AG09309 (cell line): ENCODE results near the gene PRAF2.
A peak's percentile ranks its signal among the peaks of the same experiment; 100 is the strongest.

Experiments used
- DNase-seq: peaks from one replicate; pipeline ENCODE4 v3.0.0-alpha.2; 2010; ENCODE audit warnings: low read depth
- H3K4me3 ChIP-seq: 2 replicates; pipeline ENCODE4 v1.5.1; 2011; ENCODE audit warnings: mild to moderate bottlenecking, low read depth, low read length, moderate library complexity; ENCODE audit not compliant: control insufficient read depth
- CTCF ChIP-seq: IDR thresholded peaks from 2 replicates; pipeline ENCODE4 v1.5.1; 2011; ENCODE audit warnings: mild to moderate bottlenecking, low read depth, low read length, inconsistent platforms; ENCODE audit not compliant: insufficient read depth, control insufficient read depth; ENCODE audit errors: missing control alignments

PRAF2 gene

DNA sequence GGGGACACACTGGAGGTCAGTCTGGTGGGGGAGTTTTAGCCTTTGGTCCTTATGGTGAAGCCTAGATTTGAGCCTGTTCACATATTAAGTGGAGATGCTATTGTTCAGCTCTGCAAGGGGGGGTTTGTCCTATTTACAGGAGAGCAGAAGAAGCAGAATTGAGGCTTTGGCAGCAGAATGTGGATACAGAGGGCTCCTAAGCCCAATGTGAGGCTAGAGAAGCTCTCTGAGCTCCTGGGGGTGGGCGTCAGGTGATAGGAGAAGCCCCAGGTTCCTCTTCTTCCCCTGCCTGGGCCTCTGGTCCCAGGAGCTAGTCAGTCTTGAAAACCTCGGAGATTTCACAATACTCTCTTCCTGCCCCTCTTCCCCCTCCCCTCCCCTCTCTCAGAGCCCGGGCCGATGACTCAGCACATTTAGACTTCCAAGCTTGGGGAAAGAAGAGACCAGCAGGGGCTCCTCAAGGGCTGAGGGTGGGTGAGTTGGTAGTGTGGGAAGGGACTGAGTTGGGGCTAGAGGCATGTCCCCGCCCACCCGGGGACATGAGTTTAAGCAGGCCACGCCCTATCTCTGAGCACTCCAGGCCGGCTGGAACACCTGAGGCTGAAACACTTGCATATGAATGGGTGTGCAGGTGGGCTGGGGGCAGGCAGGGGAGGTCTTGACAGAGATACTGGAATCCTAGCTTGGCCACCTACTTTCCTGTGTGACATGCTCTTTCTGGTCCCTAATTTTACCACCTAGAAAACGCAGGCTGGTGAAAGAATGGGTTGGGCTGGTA is 34.0 kb downstream of the PRAF2 start:
- peak; percentile 10 for TF ChIP-seq CTCF
- peak overlapping the region; percentile 43 for H3K4me3 ChIP-seq
- peak; percentile 70 for DNase-seq

- TF ChIP-seq CTCF, result no peak
- no peak overlapping the region for H3K4me3 ChIP-seq
- DNase-seq, result no peak
Observed at GRCh38 chrX:49037883-49038475, 35.8 kb downstream of the PRAF2 start.

- no peak overlapping the region for H3K4me3 ChIP-seq
- no peak for DNase-seq
- no peak for TF ChIP-seq CTCF
Observed at GRCh38 chrX:49030283-49030682, 43.5 kb downstream of the PRAF2 start.

GRCh38 chrX:49029876-49030275 is 43.9 kb downstream of the PRAF2 start:
- H3K4me3 ChIP-seq, result no peak overlapping the region
- DNase-seq, result no peak
- no peak for TF ChIP-seq CTCF
